Body of pancreas (tissue), 4 donors: ENCODE results near the gene S1PR5.

ENCODE experiments used
- POLR2A ChIP-seq, 3 donors: fragments of 450-650 bp; IDR thresholded peaks; one replicate each; pipeline ENCODE4 v1.6.1; 2016; ENCODE audit warnings: antibody characterized with exemption in 3 of 3, mild to moderate bottlenecking in 2 of 3
- TF ChIP-seq, protein P1 (sequence below), 7 experiments: fragments of 450-650 bp in 4 of 7; fragments of 200-600 bp in 3 of 7; sonication (generic) in 3 of 7; IDR thresholded peaks; one replicate each; pipeline ENCODE4 v1.5.1; 2016 to 2019; ENCODE audit warnings: antibody characterized with exemption in 7 of 7

DNA sequence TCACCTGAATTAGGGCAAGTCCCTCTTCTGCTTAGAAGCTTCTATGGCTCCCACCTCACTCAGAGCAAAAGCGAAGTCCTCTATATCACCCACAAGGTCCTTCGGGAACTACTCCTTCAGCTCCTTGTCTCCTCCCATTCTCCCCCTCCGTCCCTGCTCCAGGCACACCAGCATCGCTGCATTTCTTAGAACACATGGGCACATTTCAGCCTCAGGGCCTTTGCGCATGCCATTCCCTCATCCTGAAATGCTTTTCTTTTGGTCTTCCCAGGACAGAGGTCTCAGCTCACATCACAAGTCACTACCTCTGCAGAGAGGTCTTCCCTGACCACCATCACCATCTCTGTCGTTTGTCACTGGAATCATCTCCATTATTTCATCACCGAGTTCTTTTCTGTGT lies 4.0 kb downstream of the S1PR5 start:
- TF ChIP-seq, protein P1, sequence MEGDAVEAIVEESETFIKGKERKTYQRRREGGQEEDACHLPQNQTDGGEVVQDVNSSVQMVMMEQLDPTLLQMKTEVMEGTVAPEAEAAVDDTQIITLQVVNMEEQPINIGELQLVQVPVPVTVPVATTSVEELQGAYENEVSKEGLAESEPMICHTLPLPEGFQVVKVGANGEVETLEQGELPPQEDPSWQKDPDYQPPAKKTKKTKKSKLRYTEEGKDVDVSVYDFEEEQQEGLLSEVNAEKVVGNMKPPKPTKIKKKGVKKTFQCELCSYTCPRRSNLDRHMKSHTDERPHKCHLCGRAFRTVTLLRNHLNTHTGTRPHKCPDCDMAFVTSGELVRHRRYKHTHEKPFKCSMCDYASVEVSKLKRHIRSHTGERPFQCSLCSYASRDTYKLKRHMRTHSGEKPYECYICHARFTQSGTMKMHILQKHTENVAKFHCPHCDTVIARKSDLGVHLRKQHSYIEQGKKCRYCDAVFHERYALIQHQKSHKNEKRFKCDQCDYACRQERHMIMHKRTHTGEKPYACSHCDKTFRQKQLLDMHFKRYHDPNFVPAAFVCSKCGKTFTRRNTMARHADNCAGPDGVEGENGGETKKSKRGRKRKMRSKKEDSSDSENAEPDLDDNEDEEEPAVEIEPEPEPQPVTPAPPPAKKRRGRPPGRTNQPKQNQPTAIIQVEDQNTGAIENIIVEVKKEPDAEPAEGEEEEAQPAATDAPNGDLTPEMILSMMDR (IDR thresholded peaks at IDR 0.05), result no peak
- TF ChIP-seq POLR2A (IDR thresholded peaks at IDR 0.05), result no peak
